ENCODE data around the gene MRPL53. TPM values are rescaled to one million over a fixed set of nuclear protein-coding genes. Genes with fewer than 3 reads are reported as not detected.

MRPL53 gene
- total and polyA plus RNA-seq, 2 of the 13 experiments (the other 11 are each of a cell fraction or from before 2014, with no cell fraction given): 34.3 to 51.9 TPM

- TF ChIP-seq THAP8 (CRISPR knock-in tag; IDR thresholded peaks at IDR 0.05; ENCODE audit: borderline replicate concordance): no peak
- no peak for TF ChIP-seq ZNF318 (CRISPR knock-in tag; IDR thresholded peaks at IDR 0.05)
- no peak for TF ChIP-seq NR0B2 (CRISPR knock-in tag; IDR thresholded peaks at IDR 0.05)
- no peak for TF ChIP-seq RBM22 (optimal IDR thresholded peaks at IDR 0.05; ENCODE audit: low read length)
- TF ChIP-seq RXRB (CRISPR knock-in tag; IDR thresholded peaks at IDR 0.05; ENCODE audit: borderline replicate concordance): peak; percentile 99
- no peak for TF ChIP-seq CSRNP2 (CRISPR knock-in tag; conservative IDR thresholded peaks at IDR 0.05; ENCODE audit: low read depth)
- TF ChIP-seq SRSF4 (IDR thresholded peaks at IDR 0.05; ENCODE audit: low read depth, low read length, poor library complexity, severe bottlenecking): no peak
- peak; percentile 87 for TF ChIP-seq DMAP1 (CRISPR knock-in tag; IDR thresholded peaks at IDR 0.05)
- no peak; the same call in 1 of the 2 replicates for TF ChIP-seq ELF4 (CRISPR knock-in tag; IDR thresholded peaks at IDR 0.05; ENCODE audit: borderline replicate concordance)
- TF ChIP-seq BCL6 (CRISPR knock-in tag; IDR thresholded peaks at IDR 0.05): peak; percentile 85
- TF ChIP-seq ZNF230 (CRISPR knock-in tag; IDR thresholded peaks at IDR 0.05): no peak
- TF ChIP-seq TMF1 (CRISPR knock-in tag; IDR thresholded peaks at IDR 0.05; ENCODE audit: low read depth): 0 out of 2 replicates have a peak, but pooled peaks have one; percentile 1
- no peak for TF ChIP-seq PREB (CRISPR knock-in tag; IDR thresholded peaks at IDR 0.05)
- TF ChIP-seq JUNB (CRISPR knock-in tag; IDR thresholded peaks at IDR 0.05; ENCODE audit: borderline replicate concordance): no peak
- TF ChIP-seq ZNF34 (CRISPR knock-in tag; IDR thresholded peaks at IDR 0.05; ENCODE audit: borderline replicate concordance): no peak
- no peak for TF ChIP-seq ZNF33A (CRISPR knock-in tag; IDR thresholded peaks at IDR 0.05; ENCODE audit: borderline replicate concordance)
- no peak for TF ChIP-seq ZNF484 (CRISPR knock-in tag; IDR thresholded peaks at IDR 0.05; ENCODE audit: borderline replicate concordance, low read depth)
These were observed 29.8 kb upstream of the MRPL53 start (continued) for GRCh38 chr2:74502147-74502719.

All from HepG2 (cell line).